Kidney (tissue), 14 donors: Measurements from ENCODE around the gene HTT. TPM values are rescaled to one million over a fixed set of nuclear protein-coding genes. Genes with fewer than 3 reads are reported as not detected.
A peak's percentile ranks its signal among the peaks of the same experiment; 100 is the strongest.
"Not testable (repeated sequence)": the region's sequence is repeated elsewhere in the genome, so short reads cannot be mapped to it uniquely, and the experiment has no call there.

Experiments used
- DNase-seq, 5 donors: peaks; one replicate each; pipeline ENCODE4 v3.0.0-alpha.2; 2013 to 2020
- FAIRE-seq: peaks from 2 replicates; lab custom pipeline; 2012; peaks lifted over from hg19 to GRCh38; lab: Jason Lieb, UNC
- H3K27ac ChIP-seq, 2 donors: one replicate each; pipeline ENCODE4 v1.7.0; 2013; ENCODE audit warnings: low read depth in 2 of 2, low read length in 2 of 2, inconsistent platforms in 1 of 2
- H3K27me3 ChIP-seq: one replicate; pipeline ENCODE4 v1.7.1; 2013; ENCODE audit warnings: low read length, inconsistent platforms; ENCODE audit not compliant: control insufficient read depth, insufficient read depth
- H3K36me3 ChIP-seq, 3 donors: one replicate each; pipeline versions ENCODE4 v1.7.0 to v1.7.1; 2013; ENCODE audit warnings: low read length in 3 of 3, control low read depth in 1 of 3, inconsistent platforms in 1 of 3; ENCODE audit not compliant: insufficient read depth in 3 of 3, control insufficient read depth in 2 of 3
- H3K4me1 ChIP-seq, 3 donors: one replicate each; pipeline versions ENCODE4 v1.7.0 to v1.7.1; 2013; ENCODE audit warnings: low read length in 3 of 3, inconsistent platforms in 1 of 3, low read depth in 1 of 3; ENCODE audit not compliant: control insufficient read depth in 2 of 3, insufficient read depth in 2 of 3
- H3K4me3 ChIP-seq, 3 donors: one replicate each; pipeline versions ENCODE4 v1.7.0 to v1.8.1; 2013; ENCODE audit warnings: low read length in 3 of 3, control low read depth in 1 of 3, inconsistent platforms in 1 of 3
- H3K9ac ChIP-seq, 3 donors: one replicate each; pipeline versions ENCODE4 v1.7.0 to v1.7.1; 2013; ENCODE audit warnings: low read length in 3 of 3, control low read depth in 1 of 3, inconsistent platforms in 1 of 3
- H3K9me3 ChIP-seq, 3 donors: one replicate each; pipeline versions ENCODE4 v1.7.0 to v1.7.1; 2013; ENCODE audit warnings: low read length in 3 of 3, control low read depth in 1 of 3, inconsistent platforms in 1 of 3; ENCODE audit not compliant: control insufficient read depth in 2 of 3, insufficient read depth in 1 of 3
- CTCF ChIP-seq: IDR thresholded peaks from 3 replicates; pipeline ENCODE4 v1.5.1; 2012; ENCODE audit warnings: mild to moderate bottlenecking, moderate library complexity, borderline replicate concordance; ENCODE audit not compliant: insufficient read depth; ENCODE audit errors: extremely low read depth
- intact Hi-C: fragments of 100-400 bp; cut with DNase I; formaldehyde crosslinking; loops from one replicate; pipeline ENCODE4 v1.11.1; 2022
- polyA plus RNA-seq: library from polyadenylated mRNA; stranded (reverse); fragments of 350-450 nt; fragmentation: Illumina TruSeq; extraction: RNeasy Lipid Tissue Mini Kit (QIAGEN cat#74804); gene quantifications from one replicate; pipeline ENCODE4 v1.2.3, GENCODE V29; 2014; ENCODE audit warnings: low read depth, low replicate concordance; ENCODE audit not compliant: insufficient read depth
- total RNA-seq: library from RNA; stranded (reverse); fragmentation: NEBNext Ultra II Directional; extraction: Animal tissue kit (Norgen Biotek cat#: 25700); gene quantifications from one replicate; pipeline ENCODE4 v1.2.1, GENCODE V29; 2021
- donor health status: control.
- donor health status: control.
- donor health status: control.
- donor health status: control.
- donor health status: control.
- donor health status: DM: yes; HTN: yes; CAD: no.
- donor health status: Normal renal cell carcinoma (clear cell type).

Gene HTT
- total and polyA plus RNA-seq, 2 donors from 2014 or later: 7.2 to 64.0 TPM

GRCh38 chr4:3137908-3138307 is 63.4 kb downstream of the HTT start:
- no peaks in the 10 kb centered on the region for H3K9me3 ChIP-seq
- no peak overlapping the region for H3K27ac ChIP-seq
- H3K4me1 ChIP-seq: peaks cover 0 to 3% (median 0%) of the 10 kb centered on the region in 3 donors
- H3K27me3 ChIP-seq: no peaks in the 10 kb centered on the region
- FAIRE-seq (no peak), DNase-seq (no peak)
- no peak overlapping the region for H3K4me3 ChIP-seq
- no peak overlapping the region for H3K9ac ChIP-seq
- intact Hi-C loops: no loop called here
- H3K36me3 ChIP-seq: peaks cover 9 to 28% (median 14%) of the 10 kb centered on the region in 3 donors
- no peak for TF ChIP-seq CTCF

GRCh38 chr4:3145234-3145924 is 70.9 kb downstream of the HTT start:
- intact Hi-C loops: no loop called here
- Histone ChIP-seq H3K4me3 (no peak overlapping the region), H3K27ac (no peak overlapping the region), H3K27me3 (no peaks in the 10 kb centered on the region), H3K36me3 (peaks cover 15 to 55% (median 40%) of the 10 kb centered on the region in 3 donors), H3K4me1 (no peaks in the 10 kb centered on the region), H3K9me3 (no peaks in the 10 kb centered on the region), H3K9ac (no peak overlapping the region)
- no peak for FAIRE-seq
- peak in 1 of 5 donors; percentile 15 for DNase-seq
- no peak for TF ChIP-seq CTCF

GRCh38 chr4:3148926-3149325 is 74.4 kb downstream of the HTT start:
- no peak for TF ChIP-seq CTCF
- DNase-seq: peak in 1 of 5 donors; percentile 38
- Histone ChIP-seq H3K27me3 (no peaks in the 10 kb centered on the region), H3K4me1 (no peaks in the 10 kb centered on the region), H3K9me3 (no peaks in the 10 kb centered on the region), H3K36me3 (peaks cover 12 to 42% (median 36%) of the 10 kb centered on the region in 3 donors), H3K9ac (no peak overlapping the region), H3K4me3 (no peak overlapping the region), H3K27ac (no peak overlapping the region)
- FAIRE-seq: no peak
- intact Hi-C loops: no loop called here

GRCh38 chr4:3151238-3151637 is 76.8 kb downstream of the HTT start:
- H3K4me1 ChIP-seq, H3K4me3 ChIP-seq, H3K9me3 ChIP-seq, intact Hi-C loops, FAIRE-seq, H3K27me3 ChIP-seq, H3K27ac ChIP-seq, H3K9ac ChIP-seq, DNase-seq: not testable (repeated sequence)
- peaks cover 11 to 34% (median 30%) of the 10 kb centered on the region in 3 donors for H3K36me3 ChIP-seq
